ENCODE measurements around the gene GTSE1.
"Not testable (repeated sequence)": the region's sequence is repeated elsewhere in the genome, so short reads cannot be mapped to it uniquely, and the experiment has no call there.

Gene GTSE1

GRCh38 chr22:46296257-46297150, at the start of gene GTSE1:
GTSE1 (plus strand) TSS chr22:46296870; CDS start chr22:46297401, 531 bp downstream.
- DNase-seq, result peak; percentile 83 to 92

- no peak for DNase-seq
Observed at GRCh38 chr22:46247443-46247975, 49.2 kb upstream of the GTSE1 start.

- peak; percentile 37 to 75 for DNase-seq
Observed at GRCh38 chr22:46250035-46250782, 46.5 kb upstream of the GTSE1 start, which contains the start of gene CDPF1. CDPF1 (minus strand) TSS chr22:46250293; CDS start chr22:46248284, 2,009 bp downstream.

- DNase-seq, result no peak
Observed at GRCh38 chr22:46250783-46251125, 45.9 kb upstream of the GTSE1 start.

- DNase-seq, result no peak
Observed at GRCh38 chr22:46251266-46251665, 45.4 kb upstream of the GTSE1 start.

- DNase-seq, result no peak
Observed at GRCh38 chr22:46251816-46252380, 44.8 kb upstream of the GTSE1 start.

- no peak for DNase-seq
Observed at GRCh38 chr22:46256358-46256958, 40.2 kb upstream of the GTSE1 start.

GRCh38 chr22:46259374-46259773, 37.3 kb upstream of the GTSE1 start:
- DNase-seq, result no peak

- DNase-seq, result no peak
Observed at GRCh38 chr22:46260038-46260437, 36.6 kb upstream of the GTSE1 start.

GRCh38 chr22:46262449-46263215, 34.0 kb upstream of the GTSE1 start:
- no peak for DNase-seq

GRCh38 chr22:46263216-46263590, 33.5 kb upstream of the GTSE1 start, which contains the start of gene PKDREJ:
PKDREJ (minus strand) TSS chr22:46263343; CDS start chr22:46263322, 21 bp downstream.
- no peak for DNase-seq

GRCh38 chr22:46264520-46264919, 32.1 kb upstream of the GTSE1 start:
- DNase-seq, result not testable (repeated sequence)

GRCh38 chr22:46265627-46266026, 31.0 kb upstream of the GTSE1 start:
- DNase-seq, result not testable (repeated sequence)

- peak; percentile 18 to 79 for DNase-seq
Observed at GRCh38 chr22:46267431-46268279, 29.0 kb upstream of the GTSE1 start, which contains the start of gene TTC38. TTC38 (plus strand) TSS chr22:46268008; CDS start chr22:46268040, 32 bp downstream.

- DNase-seq, result no peak
Observed at GRCh38 chr22:46269564-46269963, 27.1 kb upstream of the GTSE1 start.

GRCh38 chr22:46272196-46272595, 24.5 kb upstream of the GTSE1 start:
- no peak for DNase-seq

GRCh38 chr22:46272762-46273431, 23.8 kb upstream of the GTSE1 start:
- no peak for DNase-seq

- DNase-seq, result no peak
Observed at GRCh38 chr22:46273432-46274148, 23.1 kb upstream of the GTSE1 start.

GRCh38 chr22:46274381-46274780, 22.3 kb upstream of the GTSE1 start:
- no peak for DNase-seq
